ENCODE measurements around the gene BBS7.

BBS7 gene

DNA sequence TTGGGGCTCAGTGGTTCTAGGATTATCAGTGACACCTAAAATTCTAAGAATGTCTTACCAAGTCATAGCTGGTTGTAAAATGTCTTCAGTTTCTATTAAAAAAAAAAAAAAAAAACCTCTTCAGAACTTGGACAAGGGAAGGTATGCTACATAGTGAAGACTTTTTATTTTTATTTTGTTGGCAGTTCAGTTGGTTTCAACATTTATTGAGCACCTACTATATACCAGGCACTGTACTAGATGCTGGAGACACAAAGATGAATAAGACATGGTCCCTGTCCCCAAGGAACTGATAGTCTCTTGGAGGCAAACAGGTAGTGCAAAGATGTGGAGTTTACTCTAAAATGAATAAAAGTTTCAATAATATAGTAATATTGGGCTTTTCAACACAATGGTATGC is 8.9 kb upstream of the BBS7 start:
- ATAC-seq, result no peak
- no peak for TF ChIP-seq ARNTL (CRISPR knock-in tag; IDR thresholded peaks at IDR 0.05; ENCODE audit: borderline replicate concordance, low read depth)
- TF ChIP-seq ZFP30 (CRISPR knock-in tag; IDR thresholded peaks at IDR 0.05), result no peak
- TF ChIP-seq, protein P1, sequence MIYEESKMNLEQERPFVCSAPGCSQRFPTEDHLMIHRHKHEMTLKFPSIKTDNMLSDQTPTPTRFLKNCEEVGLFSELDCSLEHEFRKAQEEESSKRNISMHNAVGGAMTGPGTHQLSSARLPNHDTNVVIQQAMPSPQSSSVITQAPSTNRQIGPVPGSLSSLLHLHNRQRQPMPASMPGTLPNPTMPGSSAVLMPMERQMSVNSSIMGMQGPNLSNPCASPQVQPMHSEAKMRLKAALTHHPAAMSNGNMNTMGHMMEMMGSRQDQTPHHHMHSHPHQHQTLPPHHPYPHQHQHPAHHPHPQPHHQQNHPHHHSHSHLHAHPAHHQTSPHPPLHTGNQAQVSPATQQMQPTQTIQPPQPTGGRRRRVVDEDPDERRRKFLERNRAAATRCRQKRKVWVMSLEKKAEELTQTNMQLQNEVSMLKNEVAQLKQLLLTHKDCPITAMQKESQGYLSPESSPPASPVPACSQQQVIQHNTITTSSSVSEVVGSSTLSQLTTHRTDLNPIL (CRISPR knock-in tag; IDR thresholded peaks at IDR 0.05; ENCODE audit: low read depth), result no peak
- no peak for TF ChIP-seq ZC3H10 (CRISPR knock-in tag; IDR thresholded peaks at IDR 0.05)
- no peak for TF ChIP-seq ESRRG (CRISPR knock-in tag; IDR thresholded peaks at IDR 0.05)
- TF ChIP-seq, protein P2, sequence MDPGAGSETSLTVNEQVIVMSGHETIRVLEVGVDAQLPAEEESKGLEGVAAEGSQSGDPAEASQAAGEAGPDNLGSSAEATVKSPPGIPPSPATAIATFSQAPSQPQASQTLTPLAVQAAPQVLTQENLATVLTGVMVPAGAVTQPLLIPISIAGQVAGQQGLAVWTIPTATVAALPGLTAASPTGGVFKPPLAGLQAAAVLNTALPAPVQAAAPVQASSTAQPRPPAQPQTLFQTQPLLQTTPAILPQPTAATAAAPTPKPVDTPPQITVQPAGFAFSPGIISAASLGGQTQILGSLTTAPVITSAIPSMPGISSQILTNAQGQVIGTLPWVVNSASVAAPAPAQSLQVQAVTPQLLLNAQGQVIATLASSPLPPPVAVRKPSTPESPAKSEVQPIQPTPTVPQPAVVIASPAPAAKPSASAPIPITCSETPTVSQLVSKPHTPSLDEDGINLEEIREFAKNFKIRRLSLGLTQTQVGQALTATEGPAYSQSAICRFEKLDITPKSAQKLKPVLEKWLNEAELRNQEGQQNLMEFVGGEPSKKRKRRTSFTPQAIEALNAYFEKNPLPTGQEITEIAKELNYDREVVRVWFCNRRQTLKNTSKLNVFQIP (CRISPR knock-in tag; IDR thresholded peaks at IDR 0.05; ENCODE audit: borderline replicate concordance, low read depth), result no peak

DNA sequence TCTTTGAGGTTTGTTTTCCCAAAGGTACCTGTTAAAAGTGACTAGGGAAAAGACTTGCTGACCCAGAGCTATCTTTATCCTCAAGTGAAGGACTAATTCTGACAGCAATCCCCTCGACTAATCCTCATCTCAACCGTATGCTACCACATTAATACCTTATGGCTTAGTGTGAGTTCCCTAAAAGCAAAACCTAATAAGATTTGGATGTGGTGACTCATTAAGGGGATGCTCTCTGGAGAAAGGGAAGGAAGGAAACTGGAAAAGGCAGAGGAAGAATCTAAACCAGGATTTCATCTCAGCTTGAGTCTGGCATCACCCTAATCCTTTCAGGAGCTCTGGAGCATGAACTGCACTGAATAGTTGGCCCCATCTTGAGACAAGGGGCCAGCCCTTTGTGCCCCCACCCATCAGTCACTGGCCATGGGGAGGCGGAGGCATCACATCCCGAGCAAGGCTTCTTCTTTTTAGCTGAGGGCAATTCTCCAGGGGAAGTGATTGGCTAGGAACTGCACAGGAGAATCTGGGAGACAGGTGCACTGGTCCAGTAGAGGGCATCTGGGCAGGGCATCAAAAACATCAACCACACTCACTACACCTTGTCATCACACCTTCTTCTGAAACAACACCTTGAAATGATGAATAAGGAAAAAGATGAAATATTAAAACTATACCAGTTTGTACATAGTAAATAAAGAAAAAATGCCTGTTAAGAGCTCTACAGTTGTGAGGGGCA is 6.9 kb upstream of the BBS7 start:
- TF ChIP-seq GLIS3 (CRISPR knock-in tag; IDR thresholded peaks at IDR 0.05) (no peak), RARB (CRISPR knock-in tag; IDR thresholded peaks at IDR 0.05) (no peak), ZNF8 (CRISPR knock-in tag; IDR thresholded peaks at IDR 0.05) (no peak), ISL1 (CRISPR knock-in tag; IDR thresholded peaks at IDR 0.05) (no peak), TCF4 (CRISPR knock-in tag; IDR thresholded peaks at IDR 0.05; ENCODE audit: borderline replicate concordance) (no peak), ZFP3 (CRISPR knock-in tag; IDR thresholded peaks at IDR 0.05) (no peak), TOX (CRISPR knock-in tag; IDR thresholded peaks at IDR 0.05; ENCODE audit: borderline replicate concordance) (no peak), ZC3H10 (CRISPR knock-in tag; IDR thresholded peaks at IDR 0.05) (no peak), ZNF565 (CRISPR knock-in tag; conservative IDR thresholded peaks at IDR 0.05; ENCODE audit: low read depth) (no peak), ZFP30 (CRISPR knock-in tag; IDR thresholded peaks at IDR 0.05) (no peak), ZNF70 (CRISPR knock-in tag; IDR thresholded peaks at IDR 0.05) (no peak), SNAI2 (CRISPR knock-in tag; IDR thresholded peaks at IDR 0.05) (no peak), BACH2 (CRISPR knock-in tag; IDR thresholded peaks at IDR 0.05; ENCODE audit: borderline replicate concordance) (no peak)
- TF ChIP-seq, protein P3, sequence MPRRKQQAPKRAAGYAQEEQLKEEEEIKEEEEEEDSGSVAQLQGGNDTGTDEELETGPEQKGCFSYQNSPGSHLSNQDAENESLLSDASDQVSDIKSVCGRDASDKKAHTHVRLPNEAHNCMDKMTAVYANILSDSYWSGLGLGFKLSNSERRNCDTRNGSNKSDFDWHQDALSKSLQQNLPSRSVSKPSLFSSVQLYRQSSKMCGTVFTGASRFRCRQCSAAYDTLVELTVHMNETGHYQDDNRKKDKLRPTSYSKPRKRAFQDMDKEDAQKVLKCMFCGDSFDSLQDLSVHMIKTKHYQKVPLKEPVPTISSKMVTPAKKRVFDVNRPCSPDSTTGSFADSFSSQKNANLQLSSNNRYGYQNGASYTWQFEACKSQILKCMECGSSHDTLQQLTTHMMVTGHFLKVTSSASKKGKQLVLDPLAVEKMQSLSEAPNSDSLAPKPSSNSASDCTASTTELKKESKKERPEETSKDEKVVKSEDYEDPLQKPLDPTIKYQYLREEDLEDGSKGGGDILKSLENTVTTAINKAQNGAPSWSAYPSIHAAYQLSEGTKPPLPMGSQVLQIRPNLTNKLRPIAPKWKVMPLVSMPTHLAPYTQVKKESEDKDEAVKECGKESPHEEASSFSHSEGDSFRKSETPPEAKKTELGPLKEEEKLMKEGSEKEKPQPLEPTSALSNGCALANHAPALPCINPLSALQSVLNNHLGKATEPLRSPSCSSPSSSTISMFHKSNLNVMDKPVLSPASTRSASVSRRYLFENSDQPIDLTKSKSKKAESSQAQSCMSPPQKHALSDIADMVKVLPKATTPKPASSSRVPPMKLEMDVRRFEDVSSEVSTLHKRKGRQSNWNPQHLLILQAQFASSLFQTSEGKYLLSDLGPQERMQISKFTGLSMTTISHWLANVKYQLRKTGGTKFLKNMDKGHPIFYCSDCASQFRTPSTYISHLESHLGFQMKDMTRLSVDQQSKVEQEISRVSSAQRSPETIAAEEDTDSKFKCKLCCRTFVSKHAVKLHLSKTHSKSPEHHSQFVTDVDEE (CRISPR knock-in tag; IDR thresholded peaks at IDR 0.05), result no peak
- TF ChIP-seq, protein P1 (CRISPR knock-in tag; IDR thresholded peaks at IDR 0.05; ENCODE audit: low read depth), result no peak
- ATAC-seq, result no peak

DNA sequence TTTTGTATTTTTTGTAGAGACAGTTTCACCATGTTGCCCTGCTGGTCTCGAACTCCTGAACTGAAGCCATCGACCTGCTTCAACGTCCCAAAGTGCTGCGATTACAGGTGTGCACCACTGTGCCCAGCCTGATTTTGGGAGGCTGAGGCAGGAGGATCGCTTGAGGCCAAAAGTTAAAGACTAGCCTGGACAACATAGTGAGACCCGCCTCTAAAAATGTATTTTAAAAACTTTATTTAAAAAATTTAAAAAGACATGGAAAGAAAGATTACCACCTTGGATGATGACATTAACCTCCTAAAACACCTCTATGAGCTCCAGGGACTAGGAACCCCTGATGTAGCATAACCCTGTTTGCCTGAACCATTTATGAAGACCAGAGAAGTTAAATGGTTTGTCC is 5.8 kb upstream of the BBS7 start:
- no peak for ATAC-seq
- TF ChIP-seq ZNF565 (CRISPR knock-in tag; conservative IDR thresholded peaks at IDR 0.05; ENCODE audit: low read depth) (no peak), SNAI2 (CRISPR knock-in tag; IDR thresholded peaks at IDR 0.05) (no peak), CSDC2 (CRISPR knock-in tag; IDR thresholded peaks at IDR 0.05) (no peak), ZFP30 (CRISPR knock-in tag; IDR thresholded peaks at IDR 0.05) (no peak), ZFP3 (CRISPR knock-in tag; IDR thresholded peaks at IDR 0.05) (no peak), ZC3H10 (CRISPR knock-in tag; IDR thresholded peaks at IDR 0.05) (no peak), TCF4 (CRISPR knock-in tag; IDR thresholded peaks at IDR 0.05; ENCODE audit: borderline replicate concordance) (no peak), ESRRG (CRISPR knock-in tag; IDR thresholded peaks at IDR 0.05) (no peak), PPARA (CRISPR knock-in tag; IDR thresholded peaks at IDR 0.05; ENCODE audit: borderline replicate concordance) (no peak), BACH2 (CRISPR knock-in tag; IDR thresholded peaks at IDR 0.05; ENCODE audit: borderline replicate concordance) (no peak), ISL1 (CRISPR knock-in tag; IDR thresholded peaks at IDR 0.05) (no peak), GLIS3 (CRISPR knock-in tag; IDR thresholded peaks at IDR 0.05) (no peak), ZNF8 (CRISPR knock-in tag; IDR thresholded peaks at IDR 0.05) (no peak)
- TF ChIP-seq, protein P1 (CRISPR knock-in tag; IDR thresholded peaks at IDR 0.05; ENCODE audit: low read depth), result no peak
- TF ChIP-seq, protein P3 (CRISPR knock-in tag; IDR thresholded peaks at IDR 0.05), result no peak
- TF ChIP-seq, protein P4, sequence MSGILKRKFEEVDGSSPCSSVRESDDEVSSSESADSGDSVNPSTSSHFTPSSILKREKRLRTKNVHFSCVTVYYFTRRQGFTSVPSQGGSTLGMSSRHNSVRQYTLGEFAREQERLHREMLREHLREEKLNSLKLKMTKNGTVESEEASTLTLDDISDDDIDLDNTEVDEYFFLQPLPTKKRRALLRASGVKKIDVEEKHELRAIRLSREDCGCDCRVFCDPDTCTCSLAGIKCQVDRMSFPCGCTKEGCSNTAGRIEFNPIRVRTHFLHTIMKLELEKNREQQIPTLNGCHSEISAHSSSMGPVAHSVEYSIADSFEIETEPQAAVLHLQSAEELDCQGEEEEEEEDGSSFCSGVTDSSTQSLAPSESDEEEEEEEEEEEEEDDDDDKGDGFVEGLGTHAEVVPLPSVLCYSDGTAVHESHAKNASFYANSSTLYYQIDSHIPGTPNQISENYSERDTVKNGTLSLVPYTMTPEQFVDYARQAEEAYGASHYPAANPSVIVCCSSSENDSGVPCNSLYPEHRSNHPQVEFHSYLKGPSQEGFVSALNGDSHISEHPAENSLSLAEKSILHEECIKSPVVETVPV (CRISPR knock-in tag; IDR thresholded peaks at IDR 0.05), result no peak
